Caco-2 (cell line): ENCODE data around the gene CDIP1. TPM values are rescaled to one million over a fixed set of nuclear protein-coding genes. Genes with fewer than 3 reads are reported as not detected.

Source experiments
- BruUV-seq: library from RNA; stranded (reverse); fragments of 400-500 nt; replicated peaks from 2 replicates; lab custom pipeline; 2021; lab: Mats Ljungman, UMichigan
- CTCF ChIA-PET: fragments of 300-600 bp; sonication (Branson Sonifier 250); formaldehyde crosslinking; loops from one replicate; lab custom pipeline; 2022; ENCODE audit warnings: antibody characterized with exemption; lab: Charles Lee
- POLR2A ChIA-PET: fragments of 300-600 bp; sonication (Branson Sonifier 250); formaldehyde crosslinking; loops from one replicate; lab custom pipeline; 2022; ENCODE audit warnings: antibody characterized with exemption; lab: Charles Lee
- DNase-seq, 2 experiments: peaks; one replicate each; pipeline versions ENCODE4 v3.0.0 to v3.0.0-alpha.2; 2020 to 2022
- H3K27me3 ChIP-seq: replicated peaks from 2 replicates; pipeline ENCODE4 v1.6.0; 2011; ENCODE audit warnings: low read length; ENCODE audit not compliant: control insufficient read depth, insufficient read depth
- H3K36me3 ChIP-seq: 2 replicates; pipeline ENCODE4 v1.5.1; 2011; ENCODE audit warnings: low read length; ENCODE audit not compliant: control insufficient read depth, insufficient read depth
- H3K4me1 ChIP-seq: fragments of 250-450 bp; sonication (Bioruptor Pico); 2 replicates; pipeline ENCODE4 v1.5.1; 2020; ENCODE audit warnings: mild to moderate bottlenecking
- H3K4me3 ChIP-seq: 2 replicates; pipeline ENCODE4 v1.5.1; 2011; ENCODE audit warnings: low read depth, mild to moderate bottlenecking, control low read depth, low read length
- H3K9me3 ChIP-seq: fragments of 250-450 bp; sonication (Bioruptor Pico); 2 replicates; pipeline ENCODE4 v1.5.1; 2020; ENCODE audit warnings: mild to moderate bottlenecking, moderate library complexity
- H3K27ac Mint-ChIP-seq: one replicate; pipeline ENCODE4 v1.8.0; 2022; ENCODE audit warnings: mixed read lengths; ENCODE audit not compliant: unreplicated experiment
- H3K27me3 Mint-ChIP-seq: one replicate; pipeline ENCODE4 v1.8.0; 2022; ENCODE audit warnings: mixed read lengths; ENCODE audit not compliant: insufficient read depth, unreplicated experiment
- H3K36me3 Mint-ChIP-seq: one replicate; pipeline ENCODE4 v1.8.0; 2022; ENCODE audit warnings: mild to moderate bottlenecking, mixed read lengths; ENCODE audit not compliant: insufficient read depth, unreplicated experiment
- H3K4me1 Mint-ChIP-seq: one replicate; pipeline ENCODE4 v1.8.0; 2022; ENCODE audit warnings: low read depth, mixed read lengths; ENCODE audit not compliant: unreplicated experiment
- H3K4me3 Mint-ChIP-seq: one replicate; pipeline ENCODE4 v1.8.0; 2022; ENCODE audit warnings: mild to moderate bottlenecking, moderate library complexity, mixed read lengths; ENCODE audit not compliant: unreplicated experiment
- H3K9me3 Mint-ChIP-seq: one replicate; pipeline ENCODE4 v1.8.0; 2022; ENCODE audit warnings: mixed read lengths; ENCODE audit not compliant: unreplicated experiment
- intact Hi-C: fragments of 100-400 bp; cut with micrococcal nuclease; formaldehyde crosslinking; loops from one replicate; pipeline ENCODE4 v1.10.0; 2022; ENCODE audit not compliant: unreplicated experiment
- total RNA-seq: library from RNA; stranded (reverse); gene quantifications from 2 replicates; pipeline ENCODE4 v1.2.3, GENCODE V29; 2022
- TF ChIP-seq, protein P1 (sequence below), 2 experiments: fragments of 200-600 bp in 1 of 2; IDR thresholded peaks; 1 replicate in 1 of 2; 2 replicates in 1 of 2; pipeline versions ENCODE4 v1.5.1 to v1.8.0; 2011 to 2022; ENCODE audit warnings: antibody characterized with exemption in 1 of 2, control low read depth in 1 of 2, inconsistent platforms in 1 of 2, low read depth in 1 of 2, low read length in 1 of 2, mild to moderate bottlenecking in 1 of 2, moderate library complexity in 1 of 2; ENCODE audit not compliant: insufficient read depth in 1 of 2, severe bottlenecking in 1 of 2, unreplicated experiment in 1 of 2

CDIP1 gene
- total RNA-seq, 1 experiment from 2014 or later, result 51.7 TPM

- H3K27ac Mint-ChIP-seq, result no peak overlapping the region
- H3K4me1 Mint-ChIP-seq, result peaks cover 23% of the 10 kb centered on the region
- no TSS peak for BruUV-seq
- peaks cover 6% of the 10 kb centered on the region for H3K36me3 Mint-ChIP-seq
- TF ChIP-seq, protein P1, sequence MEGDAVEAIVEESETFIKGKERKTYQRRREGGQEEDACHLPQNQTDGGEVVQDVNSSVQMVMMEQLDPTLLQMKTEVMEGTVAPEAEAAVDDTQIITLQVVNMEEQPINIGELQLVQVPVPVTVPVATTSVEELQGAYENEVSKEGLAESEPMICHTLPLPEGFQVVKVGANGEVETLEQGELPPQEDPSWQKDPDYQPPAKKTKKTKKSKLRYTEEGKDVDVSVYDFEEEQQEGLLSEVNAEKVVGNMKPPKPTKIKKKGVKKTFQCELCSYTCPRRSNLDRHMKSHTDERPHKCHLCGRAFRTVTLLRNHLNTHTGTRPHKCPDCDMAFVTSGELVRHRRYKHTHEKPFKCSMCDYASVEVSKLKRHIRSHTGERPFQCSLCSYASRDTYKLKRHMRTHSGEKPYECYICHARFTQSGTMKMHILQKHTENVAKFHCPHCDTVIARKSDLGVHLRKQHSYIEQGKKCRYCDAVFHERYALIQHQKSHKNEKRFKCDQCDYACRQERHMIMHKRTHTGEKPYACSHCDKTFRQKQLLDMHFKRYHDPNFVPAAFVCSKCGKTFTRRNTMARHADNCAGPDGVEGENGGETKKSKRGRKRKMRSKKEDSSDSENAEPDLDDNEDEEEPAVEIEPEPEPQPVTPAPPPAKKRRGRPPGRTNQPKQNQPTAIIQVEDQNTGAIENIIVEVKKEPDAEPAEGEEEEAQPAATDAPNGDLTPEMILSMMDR (IDR thresholded peaks at IDR 0.05; ENCODE audit: insufficient read depth in 1 of 2, low read depth in 1 of 2, low read length in 1 of 2, severe bottlenecking in 1 of 2, unreplicated experiment in 1 of 2), result no peak
- no peaks in the 10 kb centered on the region for H3K9me3 ChIP-seq
- DNase-seq, result no peak
- CTCF ChIA-PET, result no interaction called here
- no peaks in the 10 kb centered on the region for H3K36me3 ChIP-seq
- H3K4me1 ChIP-seq, result peaks cover 16% of the 10 kb centered on the region
- intact Hi-C loops, result no loop called here
- POLR2A ChIA-PET, result no interaction called here
- H3K4me3 ChIP-seq, result no peak overlapping the region
- no peaks in the 10 kb centered on the region for H3K9me3 Mint-ChIP-seq
- no peak overlapping the region for H3K4me3 Mint-ChIP-seq
- H3K27me3 Mint-ChIP-seq, result no peaks in the 10 kb centered on the region
- H3K27me3 ChIP-seq, result no peaks in the 10 kb centered on the region
Observed at GRCh38 chr16:4496305-4496704, 42.3 kb downstream of the CDIP1 start.

DNA sequence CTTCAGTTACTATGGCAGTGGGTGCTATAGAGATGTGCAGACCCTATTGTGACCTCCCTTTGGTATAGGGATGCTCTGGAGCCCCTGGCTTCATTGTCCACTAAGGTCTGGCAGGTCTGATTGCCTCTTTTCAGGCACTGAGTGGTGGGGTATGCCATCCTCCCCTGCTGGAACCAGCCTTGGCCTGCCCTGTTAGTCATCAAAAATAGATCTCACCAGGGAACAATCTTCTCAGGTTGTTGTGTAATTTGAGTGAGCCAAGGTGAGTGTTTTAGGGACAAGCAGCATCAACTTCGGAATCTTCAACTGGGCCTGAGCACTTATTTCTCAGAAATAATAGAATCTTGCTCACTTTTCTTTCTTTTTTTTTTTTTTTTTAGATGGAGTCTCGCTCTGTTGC lies 42.8 kb downstream of the CDIP1 start:
- Histone ChIP-seq H3K9me3 (no peaks in the 10 kb centered on the region), H3K4me3 (no peak overlapping the region), H3K4me1 (peaks cover 12% of the 10 kb centered on the region), H3K36me3 (no peaks in the 10 kb centered on the region), H3K27me3 (no peaks in the 10 kb centered on the region)
- no peaks in the 10 kb centered on the region for H3K27me3 Mint-ChIP-seq
- intact Hi-C loops, result no loop called here
- CTCF ChIA-PET, result no interaction called here
- H3K36me3 Mint-ChIP-seq, result peaks cover 6% of the 10 kb centered on the region
- H3K27ac Mint-ChIP-seq, result no peak overlapping the region
- POLR2A ChIA-PET, result no interaction called here
- BruUV-seq, result no TSS peak
- no peak overlapping the region for H3K4me3 Mint-ChIP-seq
- H3K9me3 Mint-ChIP-seq, result no peaks in the 10 kb centered on the region
- no peak for DNase-seq
- TF ChIP-seq, protein P1 (IDR thresholded peaks at IDR 0.05; ENCODE audit: insufficient read depth in 1 of 2, low read depth in 1 of 2, low read length in 1 of 2, severe bottlenecking in 1 of 2, unreplicated experiment in 1 of 2), result no peak
- H3K4me1 Mint-ChIP-seq, result peaks cover 18% of the 10 kb centered on the region

- Histone ChIP-seq H3K36me3 (no peaks in the 10 kb centered on the region), H3K9me3 (no peaks in the 10 kb centered on the region), H3K4me1 (peaks cover 3% of the 10 kb centered on the region), H3K4me3 (no peak overlapping the region), H3K27me3 (no peaks in the 10 kb centered on the region)
- intact Hi-C loops, result no loop called here
- ChIA-PET POLR2A (interaction anchor here (0.6 kb wide), 1 partner anchor 1394 kb away, joined by 3 read pairs; no protein-coding TSS in a partner anchor), CTCF (no interaction called here)
- TF ChIP-seq, protein P1 (IDR thresholded peaks at IDR 0.05; ENCODE audit: insufficient read depth in 1 of 2, low read depth in 1 of 2, low read length in 1 of 2, severe bottlenecking in 1 of 2, unreplicated experiment in 1 of 2), result no peak
- Mint-ChIP-seq H3K4me3 (no peak overlapping the region), H3K9me3 (no peaks in the 10 kb centered on the region), H3K27ac (no peak overlapping the region), H3K36me3 (peaks cover 6% of the 10 kb centered on the region), H3K4me1 (peaks cover 10% of the 10 kb centered on the region), H3K27me3 (no peaks in the 10 kb centered on the region)
- DNase-seq, result no peak
- no TSS peak for BruUV-seq
Observed at GRCh38 chr16:4494746-4495490, 43.7 kb downstream of the CDIP1 start.
